ENCODE data around the gene CDC42SE1.
A peak's percentile ranks its signal among the peaks of the same experiment; 100 is the strongest.

Gene CDC42SE1

GRCh38 chr1:151051356-151052009 lies 7.9 kb downstream of the CDC42SE1 start:
- no peak for ATAC-seq

- no peak for ATAC-seq
These were observed 9.3 kb downstream of the CDC42SE1 start for GRCh38 chr1:151050051-151050688.

- no peak for ATAC-seq
These were observed 10.0 kb downstream of the CDC42SE1 start for GRCh38 chr1:151049458-151049857.

GRCh38 chr1:151048645-151049032 lies 10.8 kb downstream of the CDC42SE1 start:
- ATAC-seq, result no peak

GRCh38 chr1:151047925-151048644 lies 11.3 kb downstream of the CDC42SE1 start:
- ATAC-seq, result peak; percentile 67 to 71

- ATAC-seq, result peak; percentile 74 to 75
These were observed 11.9 kb downstream of the CDC42SE1 start, which contains the start of gene C1orf56 for GRCh38 chr1:151047591-151047924. C1orf56 (plus strand) TSS chr1:151047751; CDS start chr1:151047848, 97 bp downstream.

- no peak for ATAC-seq
These were observed 16.3 kb downstream of the CDC42SE1 start for GRCh38 chr1:151043163-151043562.

- ATAC-seq, result no peak
These were observed 19.9 kb downstream of the CDC42SE1 start for GRCh38 chr1:151039521-151039920.

GRCh38 chr1:151037032-151037431 lies 22.4 kb downstream of the CDC42SE1 start:
- ATAC-seq, result no peak

- no peak for ATAC-seq
These were observed 23.1 kb downstream of the CDC42SE1 start, which contains the start of gene BNIPL for GRCh38 chr1:151036356-151036755. BNIPL (plus strand) TSS chr1:151036586; CDS start chr1:151036726, 140 bp downstream.

- no peak for ATAC-seq
These were observed 24.3 kb downstream of the CDC42SE1 start for GRCh38 chr1:151035167-151035566.

GRCh38 chr1:151032164-151032563 lies 27.3 kb downstream of the CDC42SE1 start:
- ATAC-seq, result no peak

- no peak for ATAC-seq
These were observed 33.0 kb downstream of the CDC42SE1 start for GRCh38 chr1:151026460-151026859.

- peak; percentile 95 to 98 for ATAC-seq
These were observed 34.8 kb downstream of the CDC42SE1 start for GRCh38 chr1:151024540-151025146.

- no peak for ATAC-seq
These were observed 45.9 kb downstream of the CDC42SE1 start for GRCh38 chr1:151013518-151013917.

GRCh38 chr1:151012684-151013471 lies 46.5 kb downstream of the CDC42SE1 start:
- ATAC-seq, result no peak

GRCh38 chr1:151011154-151011850 lies 48.1 kb downstream of the CDC42SE1 start:
- no peak for ATAC-seq

GRCh38 chr1:151010346-151010726 lies 49.1 kb downstream of the CDC42SE1 start:
- no peak for ATAC-seq

- no peak for ATAC-seq
These were observed 49.6 kb downstream of the CDC42SE1 start for GRCh38 chr1:151009674-151010345.

- peak in 1 of 2 donors; percentile 15 for ATAC-seq
These were observed 50.2 kb downstream of the CDC42SE1 start for GRCh38 chr1:151009206-151009587.

Data from activated CD4-positive, CD25-positive, alpha-beta regulatory T cell treated with anti-CD3 and anti-CD28 coated beads, Interleukin-2, amount 50 U/mL, for 24 hours (primary cell).